Measurements from ENCODE around the gene ZC3HAV1.
"Not testable (repeated sequence)": the region's sequence is repeated elsewhere in the genome, so short reads cannot be mapped to it uniquely, and the experiment has no call there.

ZC3HAV1 gene

DNA sequence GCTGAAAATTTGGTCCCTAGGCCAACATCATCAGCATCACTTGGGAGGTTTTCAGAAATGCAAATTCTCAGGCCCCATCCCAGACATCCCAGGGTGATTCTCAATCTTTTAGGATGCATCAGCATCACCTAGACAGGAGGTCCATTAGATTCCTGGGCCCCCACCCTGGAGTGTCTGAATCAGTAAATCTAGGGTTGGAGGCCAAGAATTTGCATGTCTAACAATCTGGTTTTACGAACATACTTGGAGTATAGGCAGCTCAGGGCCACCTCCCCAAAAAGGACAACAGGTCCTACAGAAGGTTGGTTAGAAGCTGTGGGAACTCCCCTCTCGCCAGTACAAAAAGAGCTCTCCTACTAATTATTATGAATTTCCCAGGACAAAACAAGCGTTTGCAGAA, 15.5 kb downstream of the ZC3HAV1 start:
- ChIA-PET POLR2A (interaction anchor here (2.5 kb wide), 1 partner anchor 40 kb away, joined by 13 read pairs; a partner anchor contains a TSS), CTCF (interaction anchor here (0.5 to 1.7 kb wide), 4 partner anchors 10 to 82 kb away, joined by 3 to 10 read pairs (median 4); no protein-coding TSS in a partner anchor)
- no peak for DNase-seq (ENCODE audit: extremely low spot score)
- TF ChIP-seq FOXA1 (IDR thresholded peaks at IDR 0.05) = no peak
- no peak for TF ChIP-seq ELF4 (IDR thresholded peaks at IDR 0.05)
- no peak for TF ChIP-seq NFRKB (IDR thresholded peaks at IDR 0.05)
- no peak for TF ChIP-seq BHLHE40 (IDR thresholded peaks at IDR 0.05; ENCODE audit: borderline replicate concordance)
- no peak for TF ChIP-seq ZNF384 (IDR thresholded peaks at IDR 0.05)
- TF ChIP-seq HDGF (IDR thresholded peaks at IDR 0.05; ENCODE audit: borderline replicate concordance) = no peak
- no peak for TF ChIP-seq TARDBP (IDR thresholded peaks at IDR 0.05)
- no peak for TF ChIP-seq CTBP1 (IDR thresholded peaks at IDR 0.05; ENCODE audit: borderline replicate concordance)
- TF ChIP-seq FOXK2 (IDR thresholded peaks at IDR 0.05) = no peak
- TF ChIP-seq L3MBTL2 (conservative IDR thresholded peaks at IDR 0.05) = no peak
- TF ChIP-seq SUZ12 (IDR thresholded peaks at IDR 0.05) = no peak
- TF ChIP-seq, protein P1, sequence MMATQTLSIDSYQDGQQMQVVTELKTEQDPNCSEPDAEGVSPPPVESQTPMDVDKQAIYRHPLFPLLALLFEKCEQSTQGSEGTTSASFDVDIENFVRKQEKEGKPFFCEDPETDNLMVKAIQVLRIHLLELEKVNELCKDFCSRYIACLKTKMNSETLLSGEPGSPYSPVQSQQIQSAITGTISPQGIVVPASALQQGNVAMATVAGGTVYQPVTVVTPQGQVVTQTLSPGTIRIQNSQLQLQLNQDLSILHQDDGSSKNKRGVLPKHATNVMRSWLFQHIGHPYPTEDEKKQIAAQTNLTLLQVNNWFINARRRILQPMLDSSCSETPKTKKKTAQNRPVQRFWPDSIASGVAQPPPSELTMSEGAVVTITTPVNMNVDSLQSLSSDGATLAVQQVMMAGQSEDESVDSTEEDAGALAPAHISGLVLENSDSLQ (IDR thresholded peaks at IDR 0.05) = no peak
- TF ChIP-seq LEF1 (IDR thresholded peaks at IDR 0.05; ENCODE audit: borderline replicate concordance) = no peak
- no peak for TF ChIP-seq ARNT (IDR thresholded peaks at IDR 0.05)
- no peak for TF ChIP-seq SP1 (IDR thresholded peaks at IDR 0.05)
- TF ChIP-seq FOXM1 (IDR thresholded peaks at IDR 0.05; ENCODE audit: borderline replicate concordance) = no peak

DNA sequence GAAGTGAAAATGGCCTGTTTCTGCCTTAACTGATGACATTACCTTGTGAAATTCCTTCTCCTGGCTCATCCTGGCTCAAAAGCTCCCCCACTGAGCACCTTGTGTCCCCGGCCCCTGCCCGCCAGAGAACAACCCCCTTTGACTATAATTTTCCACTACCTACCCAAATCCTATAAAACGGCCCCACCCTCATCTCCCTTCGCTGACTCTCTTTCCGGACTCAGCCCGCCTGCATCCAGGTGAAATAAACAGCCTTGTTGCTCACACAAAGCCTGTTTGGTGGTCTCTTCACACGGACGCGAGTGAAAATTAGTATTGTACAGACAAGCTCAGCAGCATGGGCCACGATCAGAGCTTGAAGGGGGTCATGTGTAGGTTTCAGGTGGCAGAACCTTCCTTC, 16.0 kb downstream of the ZC3HAV1 start:
- ChIA-PET POLR2A (interaction anchor here (2.5 kb wide), 1 partner anchor 40 kb away, joined by 13 read pairs; a partner anchor contains a TSS), CTCF (interaction anchor here (0.5 kb wide), 1 partner anchor 82 kb away, joined by 4 read pairs; no protein-coding TSS in a partner anchor)
- not testable (repeated sequence) for DNase-seq (ENCODE audit: extremely low spot score)

DNA sequence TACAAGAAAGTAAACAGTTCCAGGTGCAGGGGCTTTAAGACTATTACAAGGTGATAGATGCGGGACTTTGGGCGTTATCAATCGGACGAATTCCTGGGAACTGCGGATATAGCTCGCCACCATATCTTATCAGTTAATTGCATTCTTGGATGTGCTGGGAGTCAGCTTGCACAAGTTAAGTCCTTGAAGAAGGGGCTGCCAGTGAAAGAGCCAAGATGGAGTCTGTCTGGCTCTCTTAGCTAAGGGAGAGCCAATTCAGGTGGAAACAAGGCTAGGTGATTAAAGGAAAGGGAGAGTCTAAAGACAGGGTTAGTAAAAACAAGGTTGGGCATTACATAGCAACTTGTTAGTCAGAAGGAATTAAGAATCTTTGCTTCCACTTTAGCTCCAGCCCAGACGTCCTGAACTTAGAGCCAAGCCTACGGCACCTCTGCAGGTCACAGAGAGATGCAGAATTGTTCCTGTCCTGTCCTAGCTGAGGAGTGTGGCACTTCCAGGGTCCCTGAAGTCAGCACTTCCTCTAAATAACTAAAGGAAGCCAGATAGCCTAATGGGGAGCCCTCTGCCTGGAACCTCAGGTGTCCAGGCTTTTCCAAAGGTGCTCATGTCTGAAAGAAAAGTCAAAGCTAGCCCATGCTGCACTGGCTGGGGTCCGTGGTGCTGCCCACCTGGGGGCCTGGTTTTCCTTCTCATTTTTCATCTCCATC, 17.3 kb downstream of the ZC3HAV1 start:
- POLR2A ChIA-PET = no interaction called here
- TF ChIP-seq ZNF384 (IDR thresholded peaks at IDR 0.05) = no peak
- TF ChIP-seq ELF4 (IDR thresholded peaks at IDR 0.05) = no peak
- TF ChIP-seq NFRKB (IDR thresholded peaks at IDR 0.05) = no peak
- TF ChIP-seq SUZ12 (IDR thresholded peaks at IDR 0.05) = no peak
- TF ChIP-seq BHLHE40 (IDR thresholded peaks at IDR 0.05; ENCODE audit: borderline replicate concordance) = no peak
- TF ChIP-seq FOXK2 (IDR thresholded peaks at IDR 0.05) = no peak
- no peak for TF ChIP-seq SP1 (IDR thresholded peaks at IDR 0.05)
- TF ChIP-seq TARDBP (IDR thresholded peaks at IDR 0.05) = no peak
- TF ChIP-seq CTBP1 (IDR thresholded peaks at IDR 0.05; ENCODE audit: borderline replicate concordance) = no peak
- TF ChIP-seq HDGF (IDR thresholded peaks at IDR 0.05; ENCODE audit: borderline replicate concordance) = no peak
- TF ChIP-seq, protein P1 (IDR thresholded peaks at IDR 0.05) = no peak
- TF ChIP-seq LEF1 (IDR thresholded peaks at IDR 0.05; ENCODE audit: borderline replicate concordance) = no peak
- no peak for TF ChIP-seq ARNT (IDR thresholded peaks at IDR 0.05)
- no peak for TF ChIP-seq FOXA1 (IDR thresholded peaks at IDR 0.05)
- no peak for TF ChIP-seq FOXM1 (IDR thresholded peaks at IDR 0.05; ENCODE audit: borderline replicate concordance)
- CTCF ChIA-PET = interaction anchor here (1.0 kb wide), 1 partner anchor 17 kb away, joined by 6 read pairs; no protein-coding TSS in a partner anchor
- DNase-seq (ENCODE audit: extremely low spot score) = no peak

DNA sequence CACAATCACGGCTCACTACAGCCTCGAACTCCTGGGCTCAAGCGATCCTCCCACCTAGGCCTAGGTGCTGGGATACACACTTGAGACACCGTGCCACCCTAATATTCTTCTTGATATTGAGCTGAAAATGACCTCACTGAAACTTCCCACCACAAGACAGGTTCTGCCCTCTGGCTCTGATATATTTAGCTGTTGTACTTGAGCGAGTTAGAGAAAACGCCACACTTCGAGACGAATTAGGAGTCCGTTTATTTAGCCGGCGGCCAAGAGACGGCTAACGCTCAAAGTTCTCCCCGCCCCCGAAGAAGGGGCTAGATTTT, 17.9 kb downstream of the ZC3HAV1 start:
- no peak for DNase-seq (ENCODE audit: extremely low spot score)
- CTCF ChIA-PET = interaction anchor here (1.0 kb wide), 1 partner anchor 17 kb away, joined by 6 read pairs; no protein-coding TSS in a partner anchor
- TF ChIP-seq BHLHE40 (IDR thresholded peaks at IDR 0.05; ENCODE audit: borderline replicate concordance) (no peak), SUZ12 (IDR thresholded peaks at IDR 0.05) (no peak), ARNT (IDR thresholded peaks at IDR 0.05) (no peak)
- POLR2A ChIA-PET = no interaction called here

DNA sequence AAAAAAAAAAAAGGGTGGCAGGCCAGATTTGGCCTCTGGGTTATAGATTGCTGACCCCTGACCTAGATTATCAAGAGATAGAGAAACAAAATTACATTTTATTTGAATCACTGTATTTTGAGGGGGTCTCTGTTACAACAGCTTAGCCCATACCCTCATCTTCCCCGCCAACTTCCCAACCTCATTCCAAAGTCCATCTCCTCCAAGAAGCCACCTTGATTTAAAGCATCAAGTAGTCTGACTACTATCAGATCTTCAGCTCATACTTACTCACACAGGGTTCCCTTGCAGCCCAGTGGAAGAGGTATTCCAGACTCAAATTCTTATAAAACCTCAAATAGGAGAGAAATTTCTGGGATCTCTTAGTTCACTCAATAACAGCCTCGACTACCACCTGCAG, 20.4 kb downstream of the ZC3HAV1 start:
- no peak for DNase-seq (ENCODE audit: extremely low spot score)
- ChIA-PET POLR2A (no interaction called here), CTCF (no interaction called here)
- TF ChIP-seq L3MBTL2 (conservative IDR thresholded peaks at IDR 0.05) (no peak), SUZ12 (IDR thresholded peaks at IDR 0.05) (no peak)

DNA sequence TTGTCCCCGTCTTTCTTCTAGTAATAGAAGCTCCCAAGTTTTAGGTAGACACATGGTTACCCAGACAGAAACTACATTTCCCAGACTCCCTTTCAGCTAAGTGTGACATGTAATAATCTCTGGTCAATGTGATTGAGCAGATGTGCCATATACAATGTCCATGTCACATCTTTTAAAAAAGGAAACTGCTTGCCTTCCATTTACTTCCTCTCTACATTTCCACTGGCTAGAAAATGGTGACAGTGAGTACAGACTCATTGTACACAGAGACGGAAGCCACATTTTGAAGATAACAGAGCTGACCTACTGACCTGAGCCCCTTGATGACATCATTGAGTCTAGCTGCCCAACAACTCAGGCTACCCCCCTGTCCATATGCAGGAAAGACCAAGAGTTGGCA, 21.3 kb downstream of the ZC3HAV1 start:
- no peak for TF ChIP-seq ELF4 (IDR thresholded peaks at IDR 0.05)
- TF ChIP-seq L3MBTL2 (conservative IDR thresholded peaks at IDR 0.05) = no peak
- no peak for TF ChIP-seq FOXK2 (IDR thresholded peaks at IDR 0.05)
- POLR2A ChIA-PET = no interaction called here
- no peak for DNase-seq (ENCODE audit: extremely low spot score)
- CTCF ChIA-PET = interaction anchor here (1.0 kb wide), 1 partner anchor 13 kb away, joined by 3 read pairs; no protein-coding TSS in a partner anchor

DNA sequence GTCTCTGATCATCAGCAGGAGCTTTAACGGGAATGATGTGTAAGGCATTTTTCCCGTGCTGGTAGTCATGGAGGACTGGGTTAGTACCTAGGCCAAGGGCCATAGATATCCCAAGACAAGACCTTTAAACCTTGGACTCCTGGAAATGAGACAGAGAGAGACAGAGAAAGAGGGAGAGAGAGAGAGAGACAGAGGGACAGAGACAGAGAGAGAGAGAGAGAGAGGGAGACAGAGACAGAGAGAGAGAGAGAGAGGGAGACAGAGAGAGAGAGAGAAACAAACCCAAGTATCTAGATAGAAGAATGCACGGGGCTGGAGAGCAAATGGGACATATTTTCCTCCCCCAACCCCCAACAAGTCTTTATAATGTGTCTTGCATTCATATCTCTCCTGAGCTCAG, 22.3 kb downstream of the ZC3HAV1 start:
- CTCF ChIA-PET = interaction anchor here (1.0 kb wide), 1 partner anchor 12 kb away, joined by 3 read pairs; no protein-coding TSS in a partner anchor
- POLR2A ChIA-PET = no interaction called here
- TF ChIP-seq ELF4 (IDR thresholded peaks at IDR 0.05) (no peak), FOXK2 (IDR thresholded peaks at IDR 0.05) (no peak), HDGF (IDR thresholded peaks at IDR 0.05; ENCODE audit: borderline replicate concordance) (no peak), L3MBTL2 (conservative IDR thresholded peaks at IDR 0.05) (no peak), ZNF384 (IDR thresholded peaks at IDR 0.05) (no peak), BHLHE40 (IDR thresholded peaks at IDR 0.05; ENCODE audit: borderline replicate concordance) (no peak), NFRKB (IDR thresholded peaks at IDR 0.05) (no peak), SP1 (IDR thresholded peaks at IDR 0.05) (no peak), SUZ12 (IDR thresholded peaks at IDR 0.05) (no peak), LEF1 (IDR thresholded peaks at IDR 0.05; ENCODE audit: borderline replicate concordance) (no peak), FOXA1 (IDR thresholded peaks at IDR 0.05) (no peak), TARDBP (IDR thresholded peaks at IDR 0.05) (no peak), CTBP1 (IDR thresholded peaks at IDR 0.05; ENCODE audit: borderline replicate concordance) (no peak)
- DNase-seq (ENCODE audit: extremely low spot score) = no peak

Data from HEK293T (cell line).